GM19043 (cell line): Measurements from ENCODE around the gene TMEM273.
"Not testable (repeated sequence)": the region's sequence is repeated elsewhere in the genome, so short reads cannot be mapped to it uniquely, and the experiment has no call there.

Experiments
- ATAC-seq: cut with Tn5 transposase; IDR thresholded peaks from one replicate; pipeline ENCODE4 v1.9.1; 2021; ENCODE audit warnings: low read depth; ENCODE audit not compliant: unreplicated experiment

The TMEM273 gene

GRCh38 chr10:49207113-49207512, 18.9 kb upstream of the TMEM273 start:
- peak; percentile 58 for ATAC-seq

GRCh38 chr10:49205206-49205605, 17.0 kb upstream of the TMEM273 start:
- ATAC-seq = no peak

- ATAC-seq = no peak
These were observed 15.9 kb upstream of the TMEM273 start for GRCh38 chr10:49204119-49204518.

DNA sequence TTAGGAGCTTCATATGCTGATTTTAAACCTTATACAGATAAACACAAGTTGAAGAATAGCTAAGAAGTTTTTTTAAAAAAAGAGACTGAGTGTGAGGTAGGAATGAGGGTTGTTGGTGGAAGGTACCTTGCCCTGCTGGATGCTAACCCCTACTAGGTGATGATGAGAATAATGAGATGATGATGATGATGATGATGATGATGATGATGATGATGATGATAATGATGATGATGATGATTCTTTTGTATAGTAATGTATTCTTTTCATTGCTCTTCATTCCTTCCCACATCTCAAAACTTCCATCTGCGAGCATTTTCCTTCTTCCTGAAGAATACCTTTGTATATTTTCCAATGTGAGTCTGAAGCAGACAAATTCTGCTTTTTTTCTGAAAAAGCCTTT, 14.1 kb upstream of the TMEM273 start:
- no peak for ATAC-seq

DNA sequence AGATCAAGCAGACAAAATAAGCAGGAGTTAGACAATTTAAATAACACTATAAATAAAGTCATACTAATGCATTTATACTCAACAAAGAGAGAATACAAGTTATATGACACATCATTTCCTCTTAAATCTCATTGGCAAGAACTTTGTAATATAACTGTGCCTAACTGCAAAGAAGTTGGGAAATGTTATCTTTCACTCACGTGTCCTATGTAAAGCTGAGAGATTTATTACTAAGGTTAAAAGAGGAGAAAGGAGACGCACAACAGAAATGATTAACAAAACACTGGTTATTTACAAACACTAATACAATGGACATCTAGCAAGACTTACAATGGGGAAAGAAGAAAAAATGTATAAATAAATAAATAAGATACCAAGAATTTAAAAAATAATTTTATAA, 12.7 kb upstream of the TMEM273 start:
- ATAC-seq = no peak

GRCh38 chr10:49197171-49197570, 9.0 kb upstream of the TMEM273 start:
- ATAC-seq = no peak

- ATAC-seq = not testable (repeated sequence)
These were observed 7.7 kb upstream of the TMEM273 start for GRCh38 chr10:49195864-49196263.

DNA sequence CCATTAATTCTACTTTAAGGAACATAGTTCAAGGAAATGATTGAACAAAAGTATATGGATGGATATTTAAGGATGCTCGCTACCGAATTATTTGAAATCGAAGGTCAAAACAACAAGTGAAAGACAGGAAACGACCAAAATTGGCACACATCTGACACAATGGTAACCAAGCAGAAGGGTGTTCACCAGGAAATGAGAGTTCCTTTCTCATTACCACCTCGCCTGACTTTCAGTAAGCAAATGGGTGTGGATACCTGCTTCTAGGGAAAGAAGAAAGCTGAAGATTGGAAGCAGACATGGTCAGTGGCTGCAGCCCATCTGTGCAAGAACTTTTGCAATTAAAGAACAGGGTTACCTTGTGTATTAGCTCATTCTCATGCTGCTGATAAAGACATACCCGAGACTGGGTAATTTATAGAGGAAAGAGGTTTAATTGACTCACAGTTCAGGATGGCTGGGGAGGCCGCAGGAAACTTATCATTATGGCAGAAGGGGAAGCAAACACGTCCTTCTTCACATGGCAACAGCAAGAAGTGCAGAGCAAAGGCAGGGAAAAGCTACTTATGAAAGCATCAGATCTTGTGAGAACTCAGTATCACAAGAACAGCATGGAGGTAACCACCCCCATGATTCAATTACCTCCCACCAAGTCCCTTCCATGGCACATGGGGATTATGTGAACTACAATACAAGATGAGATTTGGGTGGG, 6.2 kb upstream of the TMEM273 start:
- no peak for ATAC-seq

GRCh38 chr10:49191349-49191748, 3.2 kb upstream of the TMEM273 start:
- ATAC-seq = no peak

DNA sequence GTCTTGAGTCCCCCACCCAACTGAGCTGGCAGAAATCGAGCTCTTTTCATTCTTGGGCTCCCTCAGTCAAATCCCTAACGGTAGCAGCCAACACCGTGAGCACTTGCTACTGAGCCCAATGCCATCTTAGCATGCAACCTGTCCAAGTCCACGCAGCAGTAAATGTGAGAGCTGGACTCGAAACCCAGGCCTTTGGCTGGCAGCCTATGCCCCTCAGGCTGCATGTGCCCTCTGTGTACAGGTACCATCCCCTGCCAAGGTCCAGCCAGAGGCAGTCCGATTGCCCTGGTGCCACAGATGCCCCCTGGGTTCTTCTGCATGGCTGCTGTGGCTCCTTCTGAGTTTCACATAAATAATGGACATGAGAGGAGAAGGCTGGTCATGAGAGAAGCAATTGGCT, 1.2 kb upstream of the TMEM273 start:
- ATAC-seq = no peak

- no peak for ATAC-seq
These were observed 1.1 kb downstream of the TMEM273 start for GRCh38 chr10:49187044-49187484.

DNA sequence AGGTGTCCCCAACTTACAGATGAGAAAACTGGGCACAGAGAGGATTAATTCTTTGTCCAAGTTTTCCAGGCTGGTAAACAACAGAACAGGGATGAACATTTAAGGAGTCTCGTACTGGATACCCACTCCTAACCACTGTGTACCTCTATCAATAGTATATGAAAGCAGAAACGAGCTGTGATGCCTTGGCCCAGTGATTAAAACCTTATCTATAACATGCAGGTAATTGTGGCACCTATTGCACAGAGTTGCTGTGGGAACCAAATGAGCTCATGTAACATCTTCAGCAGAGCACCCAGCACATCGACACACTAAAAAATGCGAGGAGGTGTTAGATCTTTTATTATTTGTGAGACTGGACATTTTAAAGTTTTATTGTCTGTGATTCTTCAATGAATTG, 1.6 kb downstream of the TMEM273 start:
- no peak for ATAC-seq

GRCh38 chr10:49185213-49185612, 3.0 kb downstream of the TMEM273 start:
- ATAC-seq = no peak

- no peak for ATAC-seq
These were observed 3.5 kb downstream of the TMEM273 start for GRCh38 chr10:49184642-49185111.

GRCh38 chr10:49183596-49184542, 4.3 kb downstream of the TMEM273 start:
- no peak for ATAC-seq

GRCh38 chr10:49182776-49183175, 5.4 kb downstream of the TMEM273 start:
- no peak for ATAC-seq

GRCh38 chr10:49180444-49180860, 7.7 kb downstream of the TMEM273 start:
- no peak for ATAC-seq

GRCh38 chr10:49179699-49180443, 8.3 kb downstream of the TMEM273 start:
- no peak for ATAC-seq

GRCh38 chr10:49178489-49179471, 9.4 kb downstream of the TMEM273 start:
- no peak for ATAC-seq
